Globus pallidus (tissue), 1 donor: ENCODE measurements around the gene DNAH9.

ENCODE experiments used
- DNase-seq: peaks from one replicate; pipeline ENCODE4 v3.0.0-alpha.2; 2015; ENCODE audit warnings: low spot score

DNAH9 gene

DNA sequence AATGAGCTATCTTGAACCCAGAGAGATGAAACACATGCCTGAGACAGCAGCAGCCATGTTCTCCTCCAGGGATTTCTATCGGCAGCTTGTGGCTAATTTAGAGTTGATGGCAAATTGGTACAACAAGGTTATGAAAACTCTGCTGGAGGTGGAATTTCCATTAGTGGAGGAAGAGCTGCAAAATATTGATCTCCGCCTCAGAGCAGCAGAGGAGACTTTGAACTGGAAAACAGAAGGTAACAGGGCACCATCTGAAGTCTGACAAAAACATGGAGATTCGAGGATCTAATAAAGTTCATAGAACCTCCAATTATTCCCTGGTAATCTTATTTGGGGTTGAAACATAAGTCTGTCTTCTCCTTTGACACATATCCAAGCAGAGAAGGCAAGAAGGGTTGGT lies 52.8 kb downstream of the DNAH9 start:
- no peak for DNase-seq

DNA sequence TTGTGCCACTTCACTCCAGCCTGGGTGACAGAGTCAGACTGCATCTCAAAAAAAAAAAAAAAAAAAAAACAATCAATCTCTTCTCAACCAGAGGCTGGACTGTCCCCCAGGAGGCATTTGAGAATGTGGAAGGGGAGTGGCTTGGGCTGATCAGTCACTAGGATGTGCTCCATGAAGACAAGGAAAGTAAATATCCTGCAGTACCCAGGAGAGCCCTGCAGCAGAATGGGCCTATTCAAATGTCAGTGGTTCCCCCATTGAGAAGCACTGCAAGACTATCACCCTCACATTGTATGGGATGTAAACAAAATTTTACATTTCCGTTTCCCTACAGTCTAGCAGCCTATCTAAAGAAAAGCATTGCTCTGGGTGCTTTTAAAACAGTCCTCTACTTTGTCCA lies 70.3 kb downstream of the DNAH9 start:
- DNase-seq, result no peak

DNA sequence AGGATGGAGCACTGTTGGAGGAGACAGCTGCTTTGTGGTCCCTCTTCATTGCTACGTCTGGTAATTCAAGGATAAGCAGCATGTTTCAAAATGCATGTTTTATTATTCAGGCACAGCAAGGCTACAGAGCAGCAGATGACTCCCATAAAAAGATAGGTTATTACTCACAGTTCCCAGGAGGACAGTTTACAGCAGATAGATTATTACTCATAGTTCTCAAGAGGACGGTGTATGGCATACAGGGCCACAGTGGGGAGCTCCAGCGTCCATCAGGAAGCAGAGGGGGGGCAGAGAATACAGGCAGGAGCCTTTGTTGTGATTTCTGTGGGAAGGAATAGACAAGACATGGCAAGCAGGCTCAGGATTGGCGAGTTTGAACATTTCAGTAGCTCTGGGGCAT lies 72.9 kb downstream of the DNAH9 start:
- DNase-seq, result peak; percentile 9

DNA sequence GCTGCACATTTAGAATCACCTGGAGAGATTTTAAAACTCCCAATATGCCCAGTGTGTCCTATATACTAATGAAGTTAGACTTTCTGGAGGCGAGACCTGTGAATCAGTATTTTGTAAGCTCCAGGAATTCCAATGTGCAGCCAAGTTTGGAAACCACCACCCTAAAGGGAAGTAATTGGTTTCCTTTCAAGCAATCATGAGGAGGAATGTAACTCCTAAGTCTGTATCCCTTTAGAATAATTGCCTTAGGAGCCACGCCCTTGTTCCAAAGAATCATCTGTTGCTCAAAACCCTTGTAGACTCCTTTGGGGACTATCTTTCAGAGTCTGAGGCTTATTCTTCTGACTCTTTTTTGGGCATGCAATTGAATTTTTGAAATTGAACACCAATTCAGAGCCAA lies 84.4 kb downstream of the DNAH9 start:
- no peak for DNase-seq

DNA sequence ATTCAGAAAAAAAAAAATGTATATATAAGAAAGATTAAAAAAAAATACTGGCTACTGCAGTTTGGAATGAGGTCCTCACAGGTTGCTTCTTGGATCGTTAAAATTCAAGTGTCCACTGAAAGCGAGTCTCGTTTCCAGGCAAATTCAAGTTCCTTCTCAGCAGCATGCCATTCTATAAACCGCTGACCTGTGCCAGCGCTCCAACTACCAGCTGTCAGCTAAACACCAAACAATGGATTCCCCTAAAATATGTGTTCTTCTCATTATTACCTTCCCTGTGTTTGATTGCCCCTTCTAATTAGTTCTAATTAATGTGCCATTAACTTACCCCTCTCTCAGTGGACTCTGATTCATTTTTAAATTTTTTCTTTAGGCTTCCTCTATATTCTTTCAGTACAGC lies 92.4 kb downstream of the DNAH9 start:
- no peak for DNase-seq

DNA sequence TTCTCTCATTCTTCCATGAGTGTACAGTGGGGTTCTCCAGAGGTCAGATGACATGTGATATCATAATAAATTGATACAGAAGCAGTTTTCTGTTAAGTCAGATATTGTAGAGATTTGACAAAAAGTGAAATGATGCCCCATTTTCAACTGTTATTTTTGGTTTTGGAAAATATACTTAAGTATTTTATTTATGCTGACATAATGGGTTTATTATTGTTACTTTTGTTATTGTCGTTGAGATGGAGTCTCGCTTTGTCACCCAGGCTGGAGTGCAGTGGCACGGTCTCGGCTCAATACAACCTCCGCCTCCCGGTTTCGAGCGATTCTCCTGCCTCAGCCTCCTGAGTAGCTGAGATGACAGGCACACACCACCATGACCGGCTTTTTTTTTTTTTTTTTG lies 94.4 kb downstream of the DNAH9 start:
- no peak for DNase-seq

DNA sequence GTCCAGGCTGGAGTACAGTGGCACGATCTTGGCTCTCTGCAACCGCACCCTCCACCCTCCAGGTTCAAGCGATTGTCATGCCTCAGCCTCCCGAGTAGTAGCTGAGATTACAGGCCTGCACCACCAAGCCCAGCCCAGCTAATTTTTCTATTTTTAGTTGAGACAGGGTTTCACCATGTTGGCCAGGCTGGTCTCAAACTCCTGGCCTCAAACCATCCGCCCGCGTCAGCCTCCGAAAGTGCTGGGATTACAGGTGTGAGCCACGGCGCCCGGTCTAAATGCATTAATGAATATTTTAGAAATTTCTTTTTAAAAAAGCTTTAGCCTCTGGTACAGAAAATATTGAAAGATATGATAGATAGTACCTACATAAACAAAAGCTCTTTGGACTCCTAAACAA lies 95.0 kb downstream of the DNAH9 start:
- no peak for DNase-seq

DNA sequence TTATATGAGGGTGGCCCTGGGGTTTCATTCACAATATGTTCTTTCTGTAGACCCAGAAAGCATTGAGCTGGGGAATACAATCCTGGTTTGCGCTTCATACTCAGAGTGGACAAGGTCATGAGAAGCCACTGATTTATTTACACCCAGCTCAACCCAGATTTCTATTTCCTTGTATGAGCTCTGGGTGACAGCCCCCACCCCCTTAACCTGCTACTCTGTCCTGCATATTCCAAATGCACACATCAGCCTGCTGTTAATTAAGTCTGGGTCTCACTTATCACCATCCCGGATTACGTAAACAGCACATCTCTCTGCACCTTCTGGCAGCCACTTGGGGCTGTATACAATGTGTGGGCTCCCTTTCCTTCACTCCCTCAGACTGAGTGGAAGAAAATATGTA lies 102.4 kb downstream of the DNAH9 start:
- no peak for DNase-seq

DNA sequence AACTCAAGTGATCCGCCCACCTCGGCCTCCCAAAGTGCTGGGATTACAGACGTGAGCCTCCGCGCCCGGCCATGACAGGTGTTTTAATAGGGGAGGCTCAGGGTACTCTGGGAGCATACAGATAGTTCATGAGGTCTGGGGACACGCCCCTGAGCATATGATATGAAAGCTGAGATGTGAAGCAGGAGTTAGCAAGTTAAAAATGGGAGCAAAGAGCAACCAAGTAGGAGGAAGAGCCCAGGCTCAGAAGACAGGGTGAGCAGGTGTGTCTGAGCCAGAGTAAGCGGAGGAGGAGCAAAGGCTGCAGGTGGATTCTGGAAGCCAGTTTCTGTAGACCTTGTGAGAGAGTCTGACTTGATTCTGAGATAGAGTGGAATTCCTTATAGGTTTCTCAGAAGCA lies 103.6 kb downstream of the DNAH9 start:
- DNase-seq, result no peak

DNA sequence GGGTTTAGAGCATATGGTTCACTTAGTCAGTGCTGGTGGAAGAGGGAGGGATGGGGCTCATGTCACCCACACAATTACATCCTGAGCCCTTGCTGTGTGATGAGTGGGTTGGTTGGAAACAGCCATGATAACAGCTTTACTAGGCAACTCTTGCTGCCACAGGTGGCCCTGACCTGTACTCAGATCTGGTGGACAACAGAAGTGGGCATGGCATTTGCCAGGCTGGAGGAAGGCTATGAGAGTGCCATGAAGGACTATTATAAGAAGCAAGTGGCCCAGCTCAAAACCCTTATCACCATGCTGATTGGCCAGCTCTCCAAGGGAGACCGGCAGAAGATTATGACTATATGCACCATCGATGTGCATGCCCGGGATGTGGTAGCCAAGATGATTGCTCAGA lies 105.8 kb downstream of the DNAH9 start:
- DNase-seq, result no peak

DNA sequence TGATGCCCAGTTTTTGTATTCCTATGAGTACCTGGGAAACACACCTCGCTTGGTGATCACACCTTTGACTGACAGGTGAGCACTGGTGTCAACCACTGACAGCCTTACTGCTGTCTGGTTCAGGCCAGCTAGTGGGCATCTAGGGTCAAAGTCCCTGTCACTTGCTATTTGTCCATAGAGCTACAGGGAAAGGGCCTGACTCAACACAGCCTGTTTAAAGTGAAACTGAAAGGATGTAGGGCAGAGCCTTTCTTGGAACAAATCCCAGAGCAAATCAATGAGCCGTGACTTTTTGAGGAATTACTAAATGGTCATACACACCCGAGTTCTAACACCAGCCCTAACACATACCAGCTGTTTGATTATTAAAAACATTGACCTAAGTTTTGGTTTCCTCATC lies 106.8 kb downstream of the DNAH9 start:
- DNase-seq, result no peak

DNA sequence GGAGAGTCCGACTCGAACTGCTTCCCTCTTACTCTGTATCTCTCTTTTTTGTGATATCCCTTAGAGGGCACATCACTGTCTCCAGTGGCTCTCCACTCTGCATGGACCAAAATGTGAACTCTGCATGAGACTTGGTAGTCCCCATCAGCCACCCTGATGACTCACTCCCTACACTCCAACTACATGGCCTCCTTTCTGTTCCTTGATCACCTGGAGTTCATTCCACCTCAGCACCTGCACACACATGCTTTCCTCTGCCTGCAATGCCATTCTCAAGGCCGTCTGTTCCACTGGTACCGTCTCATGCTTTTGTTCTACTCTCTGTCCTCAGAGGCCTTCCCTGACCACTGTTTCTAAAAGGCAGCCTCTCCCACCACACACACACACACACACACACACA lies 109.3 kb downstream of the DNAH9 start:
- DNase-seq, result no peak

DNA sequence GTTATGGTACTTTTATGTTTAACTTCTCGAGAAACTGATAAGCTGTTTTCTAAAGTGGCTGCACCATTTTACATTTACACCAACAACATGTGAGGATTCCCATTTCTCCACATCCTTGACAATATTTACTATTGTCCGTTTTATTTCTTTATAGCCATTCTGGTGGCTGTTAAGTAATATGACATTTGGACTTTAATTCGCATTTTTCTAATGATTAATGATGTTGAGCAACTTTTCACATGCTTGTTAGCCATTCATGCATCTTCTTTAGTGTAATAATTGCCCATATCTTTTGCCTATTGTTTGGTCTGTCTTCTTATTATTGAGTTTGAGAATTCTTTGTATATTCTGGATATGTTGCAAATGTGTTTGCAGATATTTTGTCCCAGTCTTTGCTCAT lies 114.2 kb downstream of the DNAH9 start:
- no peak for DNase-seq

DNA sequence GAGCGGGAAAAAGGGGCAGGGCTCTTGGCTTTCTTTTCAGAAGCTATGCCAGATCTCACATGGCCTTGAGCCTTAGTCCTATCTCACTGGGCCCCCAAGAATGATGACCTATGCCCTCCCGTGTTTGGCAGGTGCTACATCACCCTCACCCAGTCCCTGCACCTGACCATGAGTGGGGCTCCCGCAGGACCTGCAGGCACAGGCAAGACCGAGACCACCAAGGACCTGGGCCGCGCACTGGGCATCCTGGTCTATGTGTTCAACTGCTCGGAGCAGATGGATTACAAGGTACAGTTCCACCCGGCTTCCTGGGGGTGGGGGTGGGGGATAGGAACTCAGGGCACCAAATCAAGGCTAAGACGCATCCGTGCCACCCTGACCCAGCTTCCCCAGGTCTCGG lies 120.9 kb downstream of the DNAH9 start:
- no peak for DNase-seq

DNA sequence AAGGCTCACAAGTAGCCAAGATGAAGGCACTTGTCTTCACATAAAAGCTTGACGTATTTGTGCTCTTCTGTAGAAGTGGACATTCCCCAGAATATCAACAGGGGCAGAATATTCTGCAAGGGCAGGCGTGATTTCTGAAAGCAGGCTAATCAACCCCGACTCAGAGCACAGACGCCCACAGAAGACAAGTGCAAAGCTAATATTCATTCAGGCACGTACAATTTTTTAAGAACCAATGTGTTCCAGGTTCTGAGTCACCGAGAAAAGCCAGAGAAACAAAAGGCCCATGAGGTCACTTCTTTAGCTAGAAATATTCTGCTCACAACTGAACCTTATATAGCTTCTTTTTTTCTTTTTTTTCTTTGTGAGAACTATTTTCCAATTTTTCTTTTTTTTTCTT lies 121.6 kb downstream of the DNAH9 start:
- no peak for DNase-seq

DNA sequence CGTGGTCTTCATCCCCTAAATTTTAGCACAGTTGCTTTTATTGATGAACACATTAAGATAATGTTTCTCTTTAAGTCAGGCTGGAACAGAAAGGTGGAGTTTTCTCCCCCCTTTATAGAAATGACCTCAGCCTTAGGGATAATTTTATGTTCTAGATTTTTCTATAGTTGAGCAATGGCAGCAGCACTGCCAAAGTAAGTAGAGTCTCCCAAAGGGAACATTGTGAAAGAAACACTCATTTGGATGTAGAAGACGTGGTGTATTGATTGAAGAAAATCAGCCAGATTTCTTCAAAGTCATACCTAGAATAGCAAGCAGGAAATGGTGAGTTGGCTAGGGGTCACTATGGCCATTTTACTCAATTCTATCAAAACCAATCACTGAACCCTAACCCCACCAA lies 122.5 kb downstream of the DNAH9 start:
- DNase-seq, result no peak

DNA sequence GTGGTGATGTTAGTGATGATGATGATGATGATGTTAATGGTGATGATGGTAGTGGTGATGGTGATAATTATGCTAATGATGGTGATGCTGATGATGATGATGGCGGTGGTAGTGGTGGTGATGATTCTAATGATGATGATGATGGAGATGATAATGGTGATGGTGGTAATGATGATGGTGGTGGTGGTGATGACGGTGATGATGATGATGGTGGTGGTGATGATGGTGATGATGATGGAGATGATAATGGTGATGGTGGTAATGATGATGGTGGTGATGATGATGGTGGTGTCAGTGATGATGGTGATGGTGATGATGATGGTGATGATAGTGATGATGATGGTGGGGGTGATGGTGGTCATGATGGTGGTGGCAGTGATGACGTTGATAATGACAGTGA lies 132.5 kb downstream of the DNAH9 start:
- DNase-seq, result no peak

DNA sequence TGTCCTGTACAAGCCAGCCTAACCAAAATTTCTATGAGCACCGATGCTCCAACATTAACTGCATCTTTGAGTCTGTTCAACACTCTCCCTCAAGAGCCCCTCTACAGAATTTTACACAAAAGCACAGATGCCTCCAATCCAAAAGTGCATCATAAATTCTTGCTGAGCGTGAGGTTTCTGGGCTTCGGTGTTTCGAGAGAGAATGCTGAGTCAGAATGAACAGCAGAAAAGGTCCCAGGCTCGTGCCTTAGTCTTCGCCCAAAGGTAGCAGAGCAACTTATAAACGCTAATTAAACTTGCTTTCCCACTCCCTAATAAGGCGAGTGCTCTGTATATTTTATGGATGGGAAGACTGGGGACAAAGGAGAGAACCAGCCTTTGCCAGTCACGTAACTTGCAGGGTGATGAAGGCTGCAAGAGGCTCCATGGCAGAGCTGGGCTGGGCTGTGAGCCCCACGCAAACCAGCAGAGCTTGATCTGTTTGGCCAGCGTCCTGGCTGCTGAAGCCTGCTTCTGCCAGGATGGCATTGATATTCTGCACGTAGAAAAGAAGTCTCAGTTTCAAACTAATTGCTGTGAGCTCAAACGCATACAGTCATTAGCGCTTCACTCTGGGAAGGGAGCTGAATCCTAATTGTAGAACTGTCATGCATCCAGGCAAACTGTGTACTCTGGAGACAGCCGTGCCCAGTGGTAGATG lies 138.5 kb downstream of the DNAH9 start:
- peak; percentile 16 for DNase-seq

DNA sequence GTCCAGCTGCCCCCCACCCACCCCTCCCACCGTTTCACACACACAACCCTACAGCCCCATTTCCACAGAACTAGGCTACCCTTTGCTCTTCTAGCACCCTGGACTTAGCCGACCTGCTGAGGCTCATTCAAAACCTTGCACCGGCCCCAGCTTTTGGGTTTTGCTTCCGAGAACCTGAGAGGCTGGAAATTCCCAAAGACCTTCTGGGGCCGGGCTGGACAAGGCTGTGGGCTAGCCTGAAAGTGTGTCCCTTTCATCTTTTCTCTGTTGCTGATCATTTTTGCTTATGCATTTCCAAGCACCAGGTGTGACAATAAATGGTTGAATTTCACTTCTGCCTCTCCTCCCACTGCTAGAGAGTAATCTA lies 139.0 kb downstream of the DNAH9 start:
- no peak for DNase-seq

DNA sequence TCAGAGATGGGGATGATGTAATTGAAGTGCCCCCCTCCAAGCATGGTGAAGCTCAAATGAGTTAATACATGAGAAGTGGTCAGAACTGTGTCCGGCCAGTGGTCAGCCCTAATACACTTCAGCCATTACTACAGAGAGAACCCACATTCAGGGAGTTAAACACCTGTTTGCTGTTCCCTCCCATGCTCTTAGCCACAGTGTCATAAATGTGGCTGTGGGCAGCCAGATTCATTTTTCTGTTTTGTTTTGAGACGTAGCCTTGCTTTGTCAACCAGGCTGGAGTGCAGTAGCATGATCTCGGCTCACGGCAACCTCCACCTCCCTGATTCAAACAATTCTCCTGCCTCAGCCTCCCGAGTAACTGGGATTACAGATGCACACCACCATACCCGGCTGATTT lies 139.9 kb downstream of the DNAH9 start:
- no peak for DNase-seq

DNA sequence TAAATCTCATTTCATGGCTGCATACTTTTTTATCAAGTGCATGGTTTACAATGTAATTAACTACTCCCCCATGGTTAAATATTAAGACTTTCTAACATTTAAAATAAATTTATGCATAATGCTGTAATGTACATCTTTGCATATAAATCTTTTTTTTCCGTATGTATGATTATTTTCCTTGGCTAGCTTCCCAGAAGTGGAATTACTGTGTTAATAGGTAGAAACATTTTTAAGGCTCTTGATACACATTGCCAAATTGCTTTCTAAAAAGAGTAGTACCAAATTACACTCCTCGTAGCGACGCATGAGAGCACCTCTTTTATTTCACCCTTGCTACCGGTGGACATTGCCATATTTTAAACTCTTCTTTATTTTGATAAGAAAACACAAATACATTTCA lies 141.1 kb downstream of the DNAH9 start:
- no peak for DNase-seq

DNA sequence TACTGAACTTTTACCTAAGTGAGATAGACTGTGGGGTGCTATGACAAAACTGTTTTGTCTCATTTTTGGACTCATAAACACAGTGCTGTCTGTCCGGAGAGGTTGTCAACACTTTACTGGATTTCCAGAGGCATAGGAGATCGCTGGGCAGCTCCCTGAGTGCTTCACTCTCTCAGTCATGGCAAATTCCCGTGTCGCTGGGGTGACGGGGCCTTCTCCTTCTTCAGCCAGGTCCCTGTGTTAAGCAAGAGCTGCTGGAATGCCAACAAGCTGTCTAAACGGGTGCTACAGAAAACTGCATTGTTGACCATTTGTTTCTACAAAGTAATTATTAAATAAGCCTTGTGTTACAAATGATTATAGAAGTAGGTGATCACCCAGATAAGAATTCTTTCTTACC lies 141.6 kb downstream of the DNAH9 start:
- DNase-seq, result no peak

DNA sequence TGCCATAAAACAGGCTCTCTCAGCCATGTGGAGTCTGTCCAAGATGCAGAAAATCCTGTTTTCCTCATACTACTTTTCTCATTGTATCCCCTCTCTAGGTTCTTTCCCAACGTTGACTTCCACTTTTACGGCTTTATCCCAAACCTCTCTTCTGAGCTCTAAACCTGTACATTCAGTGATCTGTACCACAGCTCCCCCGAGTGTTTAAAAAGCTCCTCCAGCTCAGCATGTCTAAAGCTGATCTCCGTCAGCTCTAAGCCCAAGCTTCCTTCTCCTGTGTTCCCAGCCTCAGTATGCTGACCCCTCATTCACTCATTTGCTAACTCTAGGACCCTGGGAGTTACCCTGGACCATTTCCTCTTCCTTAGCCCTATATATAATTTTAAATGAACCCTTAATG lies 144.6 kb downstream of the DNAH9 start:
- no peak for DNase-seq

DNA sequence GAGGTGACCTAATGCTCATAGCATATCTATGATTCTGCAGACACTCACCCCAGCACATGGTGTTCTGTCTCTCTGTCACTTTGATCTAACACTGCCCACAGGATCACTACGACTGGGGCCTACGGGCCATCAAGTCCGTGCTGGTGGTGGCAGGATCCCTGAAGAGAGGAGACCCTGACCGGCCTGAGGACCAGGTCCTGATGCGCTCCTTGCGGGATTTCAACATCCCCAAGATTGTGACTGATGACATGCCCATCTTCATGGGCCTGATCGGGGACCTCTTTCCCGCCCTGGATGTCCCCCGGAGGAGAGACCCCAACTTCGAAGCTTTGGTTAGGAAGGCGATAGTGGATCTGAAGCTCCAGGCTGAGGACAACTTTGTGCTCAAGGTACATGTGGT lies 146.4 kb downstream of the DNAH9 start:
- DNase-seq, result no peak

DNA sequence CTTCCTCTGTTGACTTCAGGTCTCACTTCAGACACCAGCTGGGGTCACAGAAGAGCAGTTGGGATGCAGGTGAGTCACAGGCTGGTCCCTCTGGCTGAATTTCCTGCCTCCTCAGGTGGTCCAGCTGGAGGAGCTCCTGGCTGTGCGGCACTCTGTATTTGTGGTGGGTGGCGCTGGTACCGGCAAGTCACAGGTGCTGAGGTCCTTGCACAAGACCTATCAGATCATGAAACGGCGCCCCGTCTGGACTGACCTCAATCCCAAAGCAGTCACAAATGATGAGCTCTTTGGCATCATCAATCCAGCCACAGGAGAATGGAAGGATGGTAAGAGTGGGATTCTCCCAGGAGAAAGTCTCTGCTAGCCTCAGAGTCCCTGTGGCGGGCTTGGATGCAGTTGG lies 149.2 kb downstream of the DNAH9 start:
- DNase-seq, result no peak
